Measurements from ENCODE around the gene A2ML1. TPM values are rescaled to one million over a fixed set of nuclear protein-coding genes. Genes with fewer than 3 reads are reported as not detected.
A peak's percentile ranks its signal among the peaks of the same experiment; 100 is the strongest.

The A2ML1 gene
- total and polyA plus RNA-seq, 3 experiments from 2014 or later, result not detected

DNA sequence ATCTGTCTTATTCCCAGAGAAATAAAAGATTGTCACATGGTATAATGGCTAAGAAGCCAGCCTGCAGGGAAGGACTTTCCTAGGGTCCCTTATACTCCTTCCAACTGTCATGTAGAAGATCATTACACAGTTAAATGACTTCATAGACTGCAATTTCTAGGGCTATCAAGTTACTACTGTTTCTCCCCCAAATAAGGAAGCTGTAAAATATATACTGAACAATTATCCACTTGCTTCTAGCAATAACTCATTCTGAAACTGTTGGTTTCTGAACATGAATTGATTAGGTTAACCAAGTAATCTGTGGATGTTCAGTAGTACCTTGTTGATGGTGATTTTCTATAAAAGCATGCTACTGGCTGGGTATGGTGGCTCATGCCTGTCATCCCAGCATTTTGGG is 44.6 kb downstream of the A2ML1 start:
- H3K36me3 Mint-ChIP-seq, result no peaks in the 10 kb centered on the region
- H3K9me3 Mint-ChIP-seq, result no peaks in the 10 kb centered on the region
- H3K36me3 ChIP-seq (ENCODE audit: insufficient read depth, low read length), result no peaks in the 10 kb centered on the region
- H3K27ac ChIP-seq (ENCODE audit: low read depth, low read length), result no peak overlapping the region
- CTCF ChIA-PET, result no interaction called here
- H3K4me1 ChIP-seq (ENCODE audit: insufficient read depth, low read length), result no peaks in the 10 kb centered on the region
- no peak overlapping the region for H3K27ac Mint-ChIP-seq
- H3K27me3 Mint-ChIP-seq, result peaks cover 0 to 10% of the 10 kb centered on the region in 2 donors
- POLR2A ChIA-PET, result no interaction called here
- no peak overlapping the region for H3K4me3 Mint-ChIP-seq
- no peaks in the 10 kb centered on the region for H3K27me3 ChIP-seq (ENCODE audit: insufficient read depth, low read length, poor library complexity, severe bottlenecking)
- H3K9me3 ChIP-seq (ENCODE audit: low read length), result no peaks in the 10 kb centered on the region
- H3K4me1 Mint-ChIP-seq, result no peaks in the 10 kb centered on the region
- no peak overlapping the region for H3K4me3 ChIP-seq (ENCODE audit: low read length)
- DNase-seq, result no peak

DNA sequence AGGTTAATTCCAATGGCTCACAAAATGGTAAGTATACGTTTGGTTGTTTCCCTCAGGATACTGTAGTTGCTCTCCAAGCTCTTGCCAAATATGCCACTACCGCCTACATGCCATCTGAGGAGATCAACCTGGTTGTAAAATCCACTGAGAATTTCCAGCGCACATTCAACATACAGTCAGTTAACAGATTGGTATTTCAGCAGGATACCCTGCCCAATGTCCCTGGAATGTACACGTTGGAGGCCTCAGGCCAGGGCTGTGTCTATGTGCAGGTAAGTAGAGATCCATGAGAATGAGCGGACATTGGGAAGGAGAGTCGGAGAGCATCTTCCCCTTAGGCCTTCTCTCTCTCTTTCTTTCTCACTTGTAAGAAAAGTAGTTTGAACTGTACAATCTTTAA is 45.4 kb downstream of the A2ML1 start:
- no peak overlapping the region for H3K27ac Mint-ChIP-seq
- Histone ChIP-seq H3K27me3 (ENCODE audit: insufficient read depth, low read length, poor library complexity, severe bottlenecking) (no peaks in the 10 kb centered on the region), H3K27ac (ENCODE audit: low read depth, low read length) (no peak overlapping the region), H3K4me3 (ENCODE audit: low read length) (no peak overlapping the region), H3K36me3 (ENCODE audit: insufficient read depth, low read length) (no peaks in the 10 kb centered on the region), H3K9me3 (ENCODE audit: low read length) (no peaks in the 10 kb centered on the region), H3K4me1 (ENCODE audit: insufficient read depth, low read length) (no peaks in the 10 kb centered on the region)
- no peaks in the 10 kb centered on the region for H3K36me3 Mint-ChIP-seq
- POLR2A ChIA-PET, result no interaction called here
- no peak overlapping the region for H3K4me3 Mint-ChIP-seq
- no peaks in the 10 kb centered on the region for H3K9me3 Mint-ChIP-seq
- CTCF ChIA-PET, result no interaction called here
- H3K4me1 Mint-ChIP-seq, result no peaks in the 10 kb centered on the region
- peaks cover 0 to 4% of the 10 kb centered on the region in 2 donors for H3K27me3 Mint-ChIP-seq
- no peak for DNase-seq

DNA sequence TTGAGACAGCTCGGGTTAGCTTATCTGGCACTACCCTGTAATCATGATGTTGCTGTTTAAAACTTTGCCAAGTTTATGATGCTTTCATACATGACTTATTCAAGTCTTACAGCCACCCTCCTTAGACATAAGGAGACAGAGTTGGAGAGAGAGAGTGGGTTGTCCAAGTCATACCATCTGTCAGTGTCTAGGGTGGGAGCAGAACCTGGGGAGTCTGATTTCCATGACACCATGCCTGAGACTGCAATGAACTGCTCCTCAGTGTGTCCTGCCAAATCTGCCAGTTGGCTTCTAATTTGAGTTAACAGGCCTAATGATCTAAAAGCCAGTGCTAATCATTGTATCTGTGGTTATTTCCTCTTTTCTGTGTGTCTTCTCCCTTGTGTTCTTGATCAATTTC is 48.2 kb downstream of the A2ML1 start:
- no peak overlapping the region for H3K4me3 Mint-ChIP-seq
- Histone ChIP-seq H3K4me1 (ENCODE audit: insufficient read depth, low read length) (no peaks in the 10 kb centered on the region), H3K4me3 (ENCODE audit: low read length) (no peak overlapping the region), H3K27ac (ENCODE audit: low read depth, low read length) (no peak overlapping the region), H3K9me3 (ENCODE audit: low read length) (no peaks in the 10 kb centered on the region), H3K36me3 (ENCODE audit: insufficient read depth, low read length) (no peaks in the 10 kb centered on the region), H3K27me3 (ENCODE audit: insufficient read depth, low read length, poor library complexity, severe bottlenecking) (no peaks in the 10 kb centered on the region)
- no peaks in the 10 kb centered on the region for H3K4me1 Mint-ChIP-seq
- no peak overlapping the region for H3K27ac Mint-ChIP-seq
- ChIA-PET POLR2A (no interaction called here), CTCF (no interaction called here)
- no peaks in the 10 kb centered on the region for H3K9me3 Mint-ChIP-seq
- H3K36me3 Mint-ChIP-seq, result no peaks in the 10 kb centered on the region
- no peaks in the 10 kb centered on the region for H3K27me3 Mint-ChIP-seq
- DNase-seq, result no peak

DNA sequence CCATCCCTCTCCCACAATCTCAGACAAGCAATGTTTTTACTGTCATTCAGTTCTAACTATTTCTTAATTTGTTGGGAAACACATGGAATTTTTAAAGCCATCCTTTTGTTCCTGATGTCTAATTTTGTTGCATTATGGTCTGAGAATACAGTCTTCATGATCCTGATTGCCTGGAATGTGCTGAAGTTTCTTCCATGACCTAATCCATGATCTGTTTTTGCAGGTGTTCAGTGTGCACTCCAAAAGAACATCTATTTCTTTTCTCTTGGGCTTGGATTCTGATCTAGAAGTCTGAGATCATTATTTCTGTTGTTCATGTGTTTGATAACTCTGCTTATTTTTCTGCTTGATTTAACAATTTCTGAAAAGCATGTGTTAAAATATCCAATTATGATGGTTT is 48.6 kb downstream of the A2ML1 start:
- no peaks in the 10 kb centered on the region for H3K27me3 Mint-ChIP-seq
- H3K9me3 Mint-ChIP-seq, result no peaks in the 10 kb centered on the region
- H3K9me3 ChIP-seq (ENCODE audit: low read length), result no peaks in the 10 kb centered on the region
- peak overlapping the region in 1 of 8 donors; percentile 47 for H3K27ac Mint-ChIP-seq
- H3K36me3 Mint-ChIP-seq, result no peaks in the 10 kb centered on the region
- ChIA-PET CTCF (no interaction called here), POLR2A (no interaction called here)
- no peaks in the 10 kb centered on the region for H3K4me1 Mint-ChIP-seq
- no peak overlapping the region for H3K4me3 Mint-ChIP-seq
- H3K27me3 ChIP-seq (ENCODE audit: insufficient read depth, low read length, poor library complexity, severe bottlenecking), result no peaks in the 10 kb centered on the region
- no peak overlapping the region for H3K4me3 ChIP-seq (ENCODE audit: low read length)
- no peak overlapping the region for H3K27ac ChIP-seq (ENCODE audit: low read depth, low read length)
- no peaks in the 10 kb centered on the region for H3K36me3 ChIP-seq (ENCODE audit: insufficient read depth, low read length)
- DNase-seq, result no peak
- no peaks in the 10 kb centered on the region for H3K4me1 ChIP-seq (ENCODE audit: insufficient read depth, low read length)

DNA sequence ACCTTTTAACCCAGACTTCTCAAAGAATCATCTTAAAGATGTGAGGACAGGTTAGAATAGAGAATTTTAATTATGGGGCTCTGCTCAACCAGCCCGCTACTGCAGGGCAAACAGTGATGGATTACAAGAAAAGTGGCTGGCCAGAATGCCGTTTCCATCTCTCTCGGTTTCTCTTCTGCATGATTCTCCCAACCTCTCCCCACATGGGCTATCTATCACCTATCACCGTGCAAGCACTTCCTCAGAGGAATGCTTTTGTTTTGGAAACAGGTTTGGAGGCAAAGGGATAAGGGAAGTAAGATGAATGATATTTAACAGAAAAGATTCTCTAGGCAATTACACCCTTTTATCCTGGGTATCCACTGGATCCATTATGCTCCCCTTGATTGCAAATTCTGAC is 54.5 kb downstream of the A2ML1 start:
- ChIA-PET POLR2A (no interaction called here), CTCF (no interaction called here)
- Histone ChIP-seq H3K27me3 (ENCODE audit: insufficient read depth, low read length, poor library complexity, severe bottlenecking) (no peaks in the 10 kb centered on the region), H3K4me1 (ENCODE audit: insufficient read depth, low read length) (no peaks in the 10 kb centered on the region), H3K36me3 (ENCODE audit: insufficient read depth, low read length) (no peaks in the 10 kb centered on the region), H3K4me3 (ENCODE audit: low read length) (no peak overlapping the region), H3K27ac (ENCODE audit: low read depth, low read length) (no peak overlapping the region), H3K9me3 (ENCODE audit: low read length) (no peaks in the 10 kb centered on the region)
- Mint-ChIP-seq H3K4me1 (no peaks in the 10 kb centered on the region), H3K4me3 (no peak overlapping the region), H3K27me3 (peaks cover 3 to 8% of the 10 kb centered on the region in 2 donors), H3K9me3 (no peaks in the 10 kb centered on the region), H3K27ac (no peak overlapping the region), H3K36me3 (no peaks in the 10 kb centered on the region)
- DNase-seq, result no peak

DNA sequence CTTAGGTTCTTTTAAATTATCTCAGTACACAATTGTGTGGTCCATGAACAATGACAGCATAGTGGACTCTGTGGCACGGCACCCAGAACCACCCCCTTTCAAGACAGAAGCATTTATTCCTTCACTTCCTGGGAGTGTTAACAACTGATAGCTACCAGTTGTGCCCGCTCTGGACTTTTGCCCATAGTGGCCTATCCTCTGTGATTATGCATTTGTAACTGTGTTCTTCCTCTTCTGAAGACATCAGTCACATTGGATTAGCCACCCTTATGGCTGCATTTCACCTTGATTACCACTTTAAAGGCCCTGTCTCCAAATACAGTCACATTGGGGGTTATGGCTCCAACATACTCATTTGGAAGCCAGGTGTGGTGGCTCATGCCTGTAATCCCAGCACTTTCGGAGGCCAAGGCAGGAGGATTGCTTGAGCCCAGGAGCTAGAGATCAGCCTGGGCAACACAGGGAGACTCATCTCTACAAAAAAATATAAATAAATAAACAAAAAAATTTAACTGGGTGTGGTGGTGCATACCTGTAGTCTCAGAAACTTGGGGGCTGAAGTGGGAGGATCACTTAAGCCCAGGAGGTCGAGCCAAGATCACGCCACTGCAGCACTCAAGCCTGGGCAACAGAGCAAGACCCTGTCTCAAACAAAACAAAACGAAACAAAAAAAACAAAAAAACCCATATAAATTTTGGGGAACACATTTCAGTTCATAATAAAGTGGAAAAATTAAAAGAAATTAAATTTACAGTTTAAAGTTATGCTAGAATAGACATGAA is 64.3 kb downstream of the A2ML1 start:
- Mint-ChIP-seq H3K9me3 (peaks cover 0 to 2% (median 0%) of the 10 kb centered on the region in 5 donors), H3K27ac (no peak overlapping the region), H3K4me1 (peaks cover 4 to 7% (median 6%) of the 10 kb centered on the region in 3 donors), H3K4me3 (no peak overlapping the region), H3K27me3 (peaks cover 4 to 6% of the 10 kb centered on the region in 2 donors), H3K36me3 (peaks cover 0 to 2% (median 0%) of the 10 kb centered on the region in 3 donors)
- no peak overlapping the region for H3K4me3 ChIP-seq (ENCODE audit: low read length)
- DNase-seq, result no peak
- H3K27ac ChIP-seq (ENCODE audit: low read depth, low read length), result peak overlapping the region; percentile 49
- H3K4me1 ChIP-seq (ENCODE audit: insufficient read depth, low read length), result no peaks in the 10 kb centered on the region
- H3K27me3 ChIP-seq (ENCODE audit: insufficient read depth, low read length, poor library complexity, severe bottlenecking), result no peaks in the 10 kb centered on the region
- H3K36me3 ChIP-seq (ENCODE audit: insufficient read depth, low read length), result no peaks in the 10 kb centered on the region
- CTCF ChIA-PET, result interaction anchor here (1.1 to 1.5 kb wide), 4 partner anchors 8 to 205 kb away, joined by 3 to 7 read pairs (median 4); no protein-coding TSS in a partner anchor
- no peaks in the 10 kb centered on the region for H3K9me3 ChIP-seq (ENCODE audit: low read length)
- POLR2A ChIA-PET, result no interaction called here

DNA sequence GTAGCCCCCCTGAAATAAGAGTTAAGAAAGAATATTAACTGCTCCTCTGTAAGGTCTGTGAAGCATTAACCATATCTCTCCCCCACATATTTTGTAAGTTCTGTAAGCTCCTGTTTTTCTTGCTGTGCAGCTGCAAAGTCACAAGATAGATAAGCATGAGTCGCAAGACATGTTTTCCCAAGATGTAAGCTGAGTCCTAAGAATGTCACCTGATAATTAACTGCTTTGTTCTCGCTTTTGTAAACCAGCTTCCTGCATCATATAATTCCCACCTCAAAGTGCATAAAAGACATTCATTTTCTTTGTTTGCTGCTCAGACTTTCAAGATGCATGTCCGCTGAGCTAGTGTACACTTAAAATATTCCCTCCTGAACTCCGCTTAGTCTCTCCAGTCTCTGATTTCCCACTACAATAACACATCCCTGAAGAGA is 64.9 kb downstream of the A2ML1 start:
- Histone ChIP-seq H3K36me3 (ENCODE audit: insufficient read depth, low read length) (no peaks in the 10 kb centered on the region), H3K27ac (ENCODE audit: low read depth, low read length) (peak overlapping the region; percentile 49), H3K4me3 (ENCODE audit: low read length) (no peak overlapping the region), H3K27me3 (ENCODE audit: insufficient read depth, low read length, poor library complexity, severe bottlenecking) (no peaks in the 10 kb centered on the region), H3K9me3 (ENCODE audit: low read length) (no peaks in the 10 kb centered on the region), H3K4me1 (ENCODE audit: insufficient read depth, low read length) (no peaks in the 10 kb centered on the region)
- H3K4me3 Mint-ChIP-seq, result no peak overlapping the region
- H3K9me3 Mint-ChIP-seq, result peaks cover 0 to 2% (median 0%) of the 10 kb centered on the region in 5 donors
- no peak for DNase-seq
- ChIA-PET CTCF (interaction anchor here (0.8 to 1.5 kb wide), 3 partner anchors 8 to 343 kb away, joined by 3 to 7 read pairs (median 5); no protein-coding TSS in a partner anchor), POLR2A (no interaction called here)
- peaks cover 4 to 7% (median 6%) of the 10 kb centered on the region in 3 donors for H3K4me1 Mint-ChIP-seq
- H3K36me3 Mint-ChIP-seq, result peaks cover 0 to 2% (median 0%) of the 10 kb centered on the region in 3 donors
- H3K27me3 Mint-ChIP-seq, result peaks cover 4 to 6% of the 10 kb centered on the region in 2 donors
- H3K27ac Mint-ChIP-seq, result no peak overlapping the region

DNA sequence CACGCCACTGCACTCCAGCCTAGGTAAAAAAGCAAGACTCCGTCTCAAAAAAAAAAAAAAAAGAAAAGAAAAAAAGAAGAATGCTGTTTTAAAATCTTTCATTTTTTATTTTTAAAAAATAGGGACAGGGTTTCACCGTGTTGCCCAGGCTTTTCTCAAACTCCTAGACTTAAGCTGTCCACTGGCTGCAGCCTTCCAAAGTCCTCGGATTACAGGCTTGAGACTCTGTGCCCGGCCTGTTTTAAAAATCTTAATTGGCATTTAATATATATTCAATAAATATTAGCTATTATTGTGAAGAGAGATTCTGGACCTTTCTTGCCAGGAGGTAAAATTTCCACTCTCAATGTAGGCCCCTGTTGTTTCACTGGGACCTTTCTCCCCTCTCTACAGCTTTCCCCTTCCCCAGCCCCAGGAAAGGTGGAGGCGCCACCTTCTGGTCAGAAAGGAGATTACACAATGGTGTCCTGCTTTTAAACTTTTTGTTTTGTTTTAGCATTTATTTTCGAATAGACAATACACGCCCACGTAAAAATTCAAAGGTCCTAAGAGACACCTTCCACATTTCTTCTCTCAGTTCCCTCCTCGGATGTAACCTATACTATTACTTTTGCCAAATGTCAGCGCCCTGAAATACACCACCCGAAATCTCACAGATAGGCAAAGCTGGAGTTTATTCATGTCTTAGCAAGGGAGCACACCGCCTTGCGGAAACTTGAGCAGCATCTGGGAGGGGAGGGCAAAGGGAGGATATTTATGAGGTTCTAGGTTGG is 68.1 kb downstream of the A2ML1 start:
- Mint-ChIP-seq H3K4me1 (peaks cover 4 to 7% (median 6%) of the 10 kb centered on the region in 3 donors), H3K27me3 (peaks cover 1 to 6% of the 10 kb centered on the region in 2 donors), H3K27ac (peak overlapping the region in 7 of 8 donors; percentile 57 to 94 (median 86)), H3K36me3 (peaks cover 0 to 2% (median 0%) of the 10 kb centered on the region in 3 donors), H3K4me3 (peak overlapping the region; percentile 84 to 97 (median 93)), H3K9me3 (peaks cover 0 to 2% (median 0%) of the 10 kb centered on the region in 5 donors)
- Histone ChIP-seq H3K4me3 (ENCODE audit: low read length) (peak overlapping the region; percentile 69), H3K9me3 (ENCODE audit: low read length) (no peaks in the 10 kb centered on the region), H3K27me3 (ENCODE audit: insufficient read depth, low read length, poor library complexity, severe bottlenecking) (no peaks in the 10 kb centered on the region), H3K36me3 (ENCODE audit: insufficient read depth, low read length) (no peaks in the 10 kb centered on the region), H3K27ac (ENCODE audit: low read depth, low read length) (no peak overlapping the region), H3K4me1 (ENCODE audit: insufficient read depth, low read length) (no peaks in the 10 kb centered on the region)
- DNase-seq, result peak; percentile 31 to 68 (median 50)
- ChIA-PET CTCF (interaction anchor here (0.6 to 4.1 kb wide), 41 partner anchors 10 to 350 kb away, joined by 3 to 38 read pairs (median 4); partner anchors contain the start of genes CLEC4E, M6PR, MFAP5 and PHC1), POLR2A (no interaction called here)

All from CD8-positive, alpha-beta memory T cell (primary cell).